ENCODE data around the gene FLNA. TPM values are rescaled to one million over a fixed set of nuclear protein-coding genes. Genes with fewer than 3 reads are reported as not detected.

Gene FLNA
- total and polyA plus RNA-seq, 9 of the 15 experiments (the other 6 are each of a cell fraction or from before 2014, with no cell fraction given): 6.2 to 735 (median 135) TPM

GRCh38 chrX:154329294-154329693 lies 45.1 kb downstream of the FLNA start:
- TF ChIP-seq BRF1 (IDR thresholded peaks at IDR 0.05; ENCODE audit: borderline replicate concordance, extremely low read depth, insufficient read length) (no peak), MAFF (IDR thresholded peaks at IDR 0.05; ENCODE audit: low read length) (no peak), NFATC3 (IDR thresholded peaks at IDR 0.05) (no peak), EP400 (IDR thresholded peaks at IDR 0.05) (no peak), RERE (CRISPR knock-in tag; IDR thresholded peaks at IDR 0.05; ENCODE audit: borderline replicate concordance) (no peak), ATF1 (CRISPR knock-in tag; IDR thresholded peaks at IDR 0.05) (no peak), ATF1 (tag; IDR thresholded peaks at IDR 0.05) (no peak)
- H3K9ac ChIP-seq (ENCODE audit: insufficient read depth in 1 of 2, low read depth in 2 of 2, low read length in 2 of 2): no peak overlapping the region
- no peak overlapping the region for H3K4me3 ChIP-seq
- peaks cover 22 to 45% of the 10 kb centered on the region in 2 experiments for H3K27me3 ChIP-seq (ENCODE audit: control insufficient read depth in 2 of 2, insufficient read depth in 2 of 2, low read length in 2 of 2)
- H4K20me1 ChIP-seq (replicated peaks; ENCODE audit: control insufficient read depth, insufficient read depth, low read length): no peaks in the 10 kb centered on the region
- no peak overlapping the region for H3K4me2 ChIP-seq (ENCODE audit: insufficient read depth, low read length)
- no peaks in the 10 kb centered on the region for H3K9me1 ChIP-seq (ENCODE audit: control insufficient read depth, insufficient read depth, low read length)
- in situ Hi-C loops (cut with MboI) (no loop called here), intact Hi-C loops (cut with micrococcal nuclease) (no loop called here)
- POLR2A ChIA-PET: interaction anchor here (0.6 to 0.9 kb wide), 2 partner anchors 42 to 50 kb away, joined by 3 read pairs; partner anchors contain the start of gene EMD
- no peak for ATAC-seq
- no peak overlapping the region for H2AFZ ChIP-seq (ENCODE audit: low read depth, low read length)
- H3K36me3 ChIP-seq (ENCODE audit: control insufficient read depth, insufficient read depth, low read length): no peaks in the 10 kb centered on the region
- BruUV-seq (replicated peaks): no TSS peak
- CTCF ChIA-PET (ENCODE audit: low intra/inter-chr PET ratio): no interaction called here
- 40% methylated on average over 8 of the region's 10 CpGs for WGBS (ENCODE audit: insufficient coverage, low coverage, missing lambda C conversion rate)
- H3K4me1 ChIP-seq (replicated peaks in 1 of 2; ENCODE audit: control insufficient read depth in 2 of 2, insufficient read depth in 2 of 2, low read length in 2 of 2): no peaks in the 10 kb centered on the region; a peak in 1 of 5 replicates
- no peaks in the 10 kb centered on the region for H3K79me2 ChIP-seq (ENCODE audit: control insufficient read depth, insufficient read depth, low read length)
- no peak for DNase-seq (ENCODE audit: extremely low read depth in 1 of 4, low spot score in 3 of 4)
- no peak overlapping the region for H3K27ac ChIP-seq (ENCODE audit: extremely low read depth, low read depth, low read length)
- no peaks in the 10 kb centered on the region for H3K9me3 ChIP-seq (replicated peaks; ENCODE audit: control insufficient read depth, insufficient read depth, low read depth, low read length)
- no peak for FAIRE-seq
